T-helper 1 cell treated with Interleukin-12 subunit alpha and Interleukin-12 subunit beta and Interleukin-4 antibody, amounts not matched to agents 30 μg/mL and 1 μg/mL, for 36 hours (primary cell): ENCODE results near the gene GLE1.

Source experiments
- H3K27ac Mint-ChIP-seq: one replicate; pipeline ENCODE4 v1.8.0; 2021; ENCODE audit warnings: mild to moderate bottlenecking, mixed read lengths
- H3K27me3 Mint-ChIP-seq: one replicate; pipeline ENCODE4 v1.8.0; 2021; ENCODE audit warnings: low read depth, mixed read lengths
- H3K36me3 Mint-ChIP-seq: one replicate; pipeline ENCODE4 v1.8.0; 2021; ENCODE audit warnings: low read depth, mixed read lengths
- H3K4me1 Mint-ChIP-seq: one replicate; pipeline ENCODE4 v1.8.0; 2021; ENCODE audit warnings: low read depth, mixed read lengths
- H3K4me3 Mint-ChIP-seq: one replicate; pipeline ENCODE4 v1.8.0; 2021; ENCODE audit warnings: mild to moderate bottlenecking, moderate library complexity, mixed read lengths
- H3K9me3 Mint-ChIP-seq: one replicate; pipeline ENCODE4 v1.8.0; 2021; ENCODE audit warnings: mixed read lengths

Gene GLE1

GRCh38 chr9:128552153-128552743, 47.7 kb downstream of the GLE1 start, which contains the start of gene SPTAN1:
SPTAN1 (plus strand) TSS chr9:128552587; CDS start chr9:128566741, 14,154 bp downstream.
- Mint-ChIP-seq H3K36me3 (peaks cover 9% of the 10 kb centered on the region), H3K27me3 (no peaks in the 10 kb centered on the region), H3K4me3 (peak within 1 kb of the TSS; percentile 93), H3K27ac (peak within 1 kb of the TSS; percentile 98), H3K4me1 (peaks cover 38% of the 10 kb centered on the region), H3K9me3 (no peaks in the 10 kb centered on the region)

DNA sequence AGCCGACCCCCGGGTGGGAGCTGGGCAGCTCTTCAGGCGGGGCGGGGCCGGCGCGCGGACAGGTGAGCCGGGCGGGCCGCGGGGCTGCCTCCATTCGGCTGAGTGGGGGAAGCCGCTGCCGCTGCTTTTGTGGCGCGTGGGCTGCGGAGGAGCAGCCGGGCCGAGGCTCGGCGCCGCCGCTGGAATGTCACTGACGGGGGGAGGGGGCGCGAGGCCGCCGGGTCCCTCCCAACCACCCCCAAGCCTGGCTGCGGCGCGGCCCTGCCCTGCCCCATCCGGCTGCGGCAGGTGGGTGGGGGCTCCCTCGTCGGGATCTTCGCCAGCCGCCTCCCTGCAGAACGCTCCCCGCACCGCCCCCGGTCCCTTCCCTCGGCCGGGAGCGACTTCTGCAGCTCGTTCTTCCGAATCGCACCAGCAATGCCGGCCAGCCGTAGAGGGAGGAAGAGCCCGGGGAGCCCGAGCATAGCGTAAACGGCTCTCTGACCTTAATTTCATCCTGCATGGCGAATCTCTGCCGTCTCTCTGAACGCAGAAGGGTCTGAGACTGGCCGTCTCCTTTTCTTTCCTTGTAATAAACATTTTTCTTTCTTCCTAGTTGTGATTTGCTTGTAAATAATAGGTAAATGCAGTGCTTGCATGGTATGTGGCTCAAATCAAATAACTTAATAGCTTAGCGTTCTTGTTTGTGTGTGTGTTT, 48.4 kb downstream of the GLE1 start:
- H3K36me3 Mint-ChIP-seq: peaks cover 9% of the 10 kb centered on the region
- H3K9me3 Mint-ChIP-seq: no peaks in the 10 kb centered on the region
- no peaks in the 10 kb centered on the region for H3K27me3 Mint-ChIP-seq
- H3K4me3 Mint-ChIP-seq: no peak overlapping the region
- H3K27ac Mint-ChIP-seq: no peak overlapping the region
- peaks cover 41% of the 10 kb centered on the region for H3K4me1 Mint-ChIP-seq

DNA sequence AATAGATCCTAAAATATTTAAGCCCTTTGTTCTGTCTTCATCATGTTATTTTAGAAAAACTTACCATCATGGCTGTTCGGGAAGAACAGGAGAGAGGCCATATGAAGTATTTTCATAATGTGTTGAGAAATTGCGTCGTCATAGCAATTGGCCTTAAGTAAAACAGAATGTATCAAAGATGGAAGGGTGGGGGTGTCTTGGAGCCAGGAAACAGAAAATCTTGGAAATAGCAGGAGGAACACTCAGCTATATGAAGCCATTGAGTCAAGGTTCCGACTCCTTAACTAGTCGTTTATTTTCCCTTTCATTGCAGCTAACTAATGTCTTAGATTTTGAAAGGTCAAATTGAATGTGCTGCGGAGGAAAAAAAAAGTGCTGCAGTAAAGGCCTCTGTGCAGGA, 49.2 kb downstream of the GLE1 start:
- Mint-ChIP-seq H3K36me3 (peaks cover 6% of the 10 kb centered on the region), H3K4me1 (peaks cover 47% of the 10 kb centered on the region), H3K27me3 (no peaks in the 10 kb centered on the region)

DNA sequence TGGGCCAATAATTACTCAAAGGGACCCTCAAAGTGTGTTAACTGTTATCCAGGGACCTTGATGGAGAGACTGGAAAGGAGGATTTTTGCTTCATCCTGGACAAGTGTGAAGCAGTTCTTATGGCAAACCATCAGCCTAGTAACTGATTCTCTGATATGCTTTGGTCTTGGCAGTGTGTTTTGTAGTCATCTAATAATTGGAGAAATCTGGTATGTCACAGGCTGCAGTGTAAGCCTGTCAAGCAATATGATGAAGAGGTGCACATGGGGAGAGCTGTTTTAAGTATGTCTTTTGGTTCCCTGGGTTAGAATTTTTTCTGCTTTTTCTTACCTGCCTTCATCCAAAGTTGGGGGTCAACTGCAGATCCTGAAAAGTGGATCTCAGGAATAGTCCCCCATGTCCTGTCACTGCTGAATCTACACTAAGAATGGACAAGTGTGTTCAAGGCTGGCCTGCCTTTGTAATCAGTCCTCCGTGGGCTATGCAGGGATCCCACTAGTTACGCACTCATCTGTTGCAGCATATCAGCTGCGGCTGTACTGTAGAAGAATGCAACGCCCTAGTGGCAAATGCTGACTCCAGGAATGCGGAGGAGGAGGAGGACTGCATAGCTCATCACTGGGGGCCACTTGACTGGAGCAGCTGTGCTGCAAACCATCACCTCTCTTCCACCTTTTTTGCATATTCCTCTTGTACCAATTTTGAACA, 49.8 kb downstream of the GLE1 start:
- Mint-ChIP-seq H3K36me3 (peaks cover 5% of the 10 kb centered on the region), H3K27ac (no peak overlapping the region), H3K4me3 (no peak overlapping the region), H3K27me3 (no peaks in the 10 kb centered on the region), H3K9me3 (no peaks in the 10 kb centered on the region), H3K4me1 (peaks cover 51% of the 10 kb centered on the region)

More for the DNA sequence above, 49.2 kb downstream of the GLE1 start:
- no peaks in the 10 kb centered on the region for H3K9me3 Mint-ChIP-seq
- H3K27ac Mint-ChIP-seq: no peak overlapping the region
- H3K4me3 Mint-ChIP-seq: no peak overlapping the region

GRCh38 chr9:128555180-128555721, 50.7 kb downstream of the GLE1 start:
- Mint-ChIP-seq H3K4me3 (no peak overlapping the region), H3K27ac (no peak overlapping the region), H3K9me3 (no peaks in the 10 kb centered on the region), H3K4me1 (peaks cover 42% of the 10 kb centered on the region), H3K36me3 (peaks cover 3% of the 10 kb centered on the region), H3K27me3 (no peaks in the 10 kb centered on the region)

GRCh38 chr9:128556276-128556675, 51.8 kb downstream of the GLE1 start:
- peaks cover 3% of the 10 kb centered on the region for H3K36me3 Mint-ChIP-seq
- no peaks in the 10 kb centered on the region for H3K9me3 Mint-ChIP-seq
- no peaks in the 10 kb centered on the region for H3K27me3 Mint-ChIP-seq
- H3K4me3 Mint-ChIP-seq: no peak overlapping the region
- H3K4me1 Mint-ChIP-seq: peaks cover 35% of the 10 kb centered on the region
- no peak overlapping the region for H3K27ac Mint-ChIP-seq

- Mint-ChIP-seq H3K27ac (no peak overlapping the region), H3K9me3 (no peaks in the 10 kb centered on the region), H3K4me1 (peaks cover 30% of the 10 kb centered on the region), H3K27me3 (no peaks in the 10 kb centered on the region), H3K36me3 (no peaks in the 10 kb centered on the region), H3K4me3 (no peak overlapping the region)
Measured at GRCh38 chr9:128556926-128557634, 52.6 kb downstream of the GLE1 start.

GRCh38 chr9:128558431-128559310, 54.2 kb downstream of the GLE1 start:
- Mint-ChIP-seq H3K4me1 (peaks cover 30% of the 10 kb centered on the region), H3K27ac (peak overlapping the region; percentile 81), H3K9me3 (no peaks in the 10 kb centered on the region), H3K4me3 (peak overlapping the region; percentile 1), H3K36me3 (peaks cover 2% of the 10 kb centered on the region), H3K27me3 (no peaks in the 10 kb centered on the region)

DNA sequence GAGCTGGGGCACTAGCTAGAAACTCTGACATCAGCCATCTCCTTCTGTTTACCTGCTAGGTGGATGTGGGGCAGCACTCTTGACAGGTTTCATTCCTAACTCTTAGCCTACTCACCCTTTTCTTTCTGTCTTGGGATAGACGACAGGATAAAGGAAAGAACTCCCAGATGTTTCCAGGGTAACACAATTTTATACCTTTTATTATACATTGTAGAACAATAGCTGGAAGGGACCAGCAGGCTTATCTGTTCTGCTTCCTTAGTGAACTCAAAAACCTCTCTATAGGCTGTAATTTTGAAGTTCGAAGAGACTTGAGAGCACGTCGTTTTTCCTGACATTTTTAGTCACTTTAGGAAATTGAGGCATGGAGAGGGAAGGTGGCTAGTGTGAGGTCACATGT, 61.1 kb downstream of the GLE1 start:
- peaks cover 27% of the 10 kb centered on the region for H3K36me3 Mint-ChIP-seq
- peaks cover 10% of the 10 kb centered on the region for H3K4me1 Mint-ChIP-seq
- H3K9me3 Mint-ChIP-seq: no peaks in the 10 kb centered on the region
- no peak overlapping the region for H3K4me3 Mint-ChIP-seq
- no peak overlapping the region for H3K27ac Mint-ChIP-seq
- no peaks in the 10 kb centered on the region for H3K27me3 Mint-ChIP-seq

DNA sequence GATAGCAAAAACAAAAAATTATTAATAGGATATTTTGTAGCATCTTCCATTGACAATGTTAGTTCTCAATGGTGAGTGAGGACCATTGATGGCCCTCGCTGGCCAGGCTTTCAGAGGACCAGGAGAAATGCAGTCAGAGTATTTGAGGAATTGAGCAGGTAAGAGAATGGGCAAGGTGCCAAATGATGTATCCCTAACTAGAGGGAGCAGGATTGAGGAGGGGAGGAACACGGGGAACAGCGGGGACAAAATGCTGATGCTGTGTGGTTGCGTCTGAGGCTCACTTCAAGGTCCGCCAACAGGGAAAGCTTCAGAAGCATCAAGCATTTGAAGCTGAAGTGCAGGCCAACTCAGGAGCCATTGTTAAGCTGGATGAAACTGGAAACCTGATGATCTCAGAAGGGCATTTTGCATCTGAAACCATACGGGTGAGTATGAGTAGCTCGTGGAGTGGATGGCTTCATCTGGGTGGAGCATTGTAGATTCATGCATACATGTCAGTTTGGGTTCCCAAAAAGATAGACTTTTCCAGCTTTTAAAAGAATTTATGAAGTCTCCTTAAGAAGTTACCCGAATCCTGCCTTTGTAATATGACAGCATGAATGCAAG, 64.1 kb downstream of the GLE1 start:
- no peak overlapping the region for H3K27ac Mint-ChIP-seq

DNA sequence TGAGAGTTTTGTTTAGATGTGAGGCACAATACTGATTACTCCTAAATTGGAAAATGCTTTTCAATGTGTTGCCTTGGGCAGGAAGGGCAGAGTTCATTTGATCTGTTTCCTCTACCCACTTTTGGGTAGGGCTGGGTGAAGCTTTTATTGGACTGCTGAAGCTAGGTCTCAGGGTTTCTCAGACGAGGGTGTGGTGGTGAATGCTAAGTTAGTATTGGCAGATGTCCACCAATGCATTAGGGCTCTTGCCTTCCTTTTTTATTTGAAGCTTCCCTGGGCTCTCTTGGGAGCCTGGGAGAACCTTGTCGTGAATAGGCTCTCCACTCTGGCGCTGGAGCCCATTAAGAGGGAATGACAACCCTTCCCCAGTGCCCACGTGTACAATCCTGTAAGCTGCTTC, 71.0 kb downstream of the GLE1 start:
- peaks cover 44% of the 10 kb centered on the region for H3K36me3 Mint-ChIP-seq
- H3K27me3 Mint-ChIP-seq: no peaks in the 10 kb centered on the region
- H3K4me1 Mint-ChIP-seq: peaks cover 2% of the 10 kb centered on the region
- no peaks in the 10 kb centered on the region for H3K9me3 Mint-ChIP-seq
- no peak overlapping the region for H3K4me3 Mint-ChIP-seq
- no peak overlapping the region for H3K27ac Mint-ChIP-seq

More for the DNA sequence above, 64.1 kb downstream of the GLE1 start:
- H3K4me3 Mint-ChIP-seq: no peak overlapping the region
- no peaks in the 10 kb centered on the region for H3K27me3 Mint-ChIP-seq
- H3K9me3 Mint-ChIP-seq: no peaks in the 10 kb centered on the region
- H3K4me1 Mint-ChIP-seq: peaks cover 10% of the 10 kb centered on the region
- H3K36me3 Mint-ChIP-seq: peaks cover 34% of the 10 kb centered on the region

DNA sequence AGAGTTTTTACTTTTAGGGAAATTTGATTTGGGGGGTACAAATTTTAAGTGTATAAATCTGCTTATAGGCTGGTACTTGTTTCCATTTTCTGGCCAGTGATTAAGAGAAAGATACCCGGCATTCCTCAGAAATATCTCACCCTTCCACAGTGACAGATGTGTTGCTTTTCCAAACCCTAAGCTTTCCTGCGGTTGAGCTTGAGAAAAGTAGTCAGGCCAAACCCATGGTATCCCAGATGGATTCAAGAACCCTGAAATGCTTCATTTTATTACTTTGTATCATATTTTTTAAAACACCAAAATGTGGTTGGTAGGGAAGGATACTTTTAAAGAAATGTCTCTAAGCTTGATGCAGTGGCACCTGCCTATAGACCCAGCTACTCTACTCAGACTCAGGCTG, 71.4 kb downstream of the GLE1 start:
- Mint-ChIP-seq H3K27me3 (no peaks in the 10 kb centered on the region), H3K27ac (no peak overlapping the region), H3K4me1 (peaks cover 2% of the 10 kb centered on the region), H3K36me3 (peaks cover 48% of the 10 kb centered on the region), H3K4me3 (no peak overlapping the region), H3K9me3 (no peaks in the 10 kb centered on the region)

GRCh38 chr9:128577206-128577605, 72.7 kb downstream of the GLE1 start:
- Mint-ChIP-seq H3K4me3 (no peak overlapping the region), H3K36me3 (peaks cover 51% of the 10 kb centered on the region), H3K9me3 (no peaks in the 10 kb centered on the region), H3K27me3 (no peaks in the 10 kb centered on the region), H3K27ac (no peak overlapping the region), H3K4me1 (peaks cover under 1% of the 10 kb centered on the region)
